GM04504 (cell line): ENCODE results near the gene OR10H4.
"Not testable (repeated sequence)": the region's sequence is repeated elsewhere in the genome, so short reads cannot be mapped to it uniquely, and the experiment has no call there.

Source experiments
- DNase-seq: peaks from one replicate; pipeline ENCODE4 v3.0.0-alpha.2; 2012; ENCODE audit warnings: low read depth

Gene OR10H4

DNA sequence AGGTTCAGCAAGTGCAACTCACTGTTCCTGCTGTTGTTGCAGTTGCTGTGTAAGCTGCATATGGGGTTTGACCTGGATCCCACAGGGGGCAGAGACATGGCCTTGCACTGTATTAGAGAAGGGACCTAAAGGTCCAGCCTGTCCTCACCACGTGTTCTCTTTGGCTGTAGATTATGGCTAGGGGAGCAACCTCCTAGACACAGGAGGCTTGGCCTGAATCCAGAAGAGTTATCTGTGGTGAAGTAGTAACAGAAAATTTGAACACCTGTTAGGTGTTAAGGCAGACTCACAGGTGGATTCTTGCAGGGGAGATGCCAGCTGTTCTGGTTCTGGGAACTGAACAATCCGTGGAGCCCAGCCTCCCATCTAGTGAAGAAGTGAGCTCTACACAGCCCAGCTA is 11.0 kb upstream of the OR10H4 start:
- no peak for DNase-seq

DNA sequence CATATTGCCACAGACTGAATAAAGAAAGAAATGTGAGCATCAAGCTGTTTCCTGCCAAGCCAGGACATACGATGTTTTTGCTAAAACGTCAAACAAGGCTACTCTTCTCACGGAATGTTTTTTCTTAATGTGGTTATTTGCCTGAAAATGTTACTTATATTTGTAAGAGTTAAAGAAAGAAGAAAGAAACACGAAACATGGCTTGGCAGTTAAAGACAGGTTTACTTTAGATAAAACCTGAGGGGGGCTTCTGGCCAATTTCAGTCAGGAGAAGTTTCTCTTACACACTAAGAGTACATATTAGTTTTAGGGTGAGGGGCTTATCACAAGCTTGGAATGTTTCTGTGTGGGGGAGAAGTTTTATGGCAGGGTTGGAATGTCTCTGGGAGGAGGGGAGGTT is 4.4 kb upstream of the OR10H4 start:
- DNase-seq: no peak

DNA sequence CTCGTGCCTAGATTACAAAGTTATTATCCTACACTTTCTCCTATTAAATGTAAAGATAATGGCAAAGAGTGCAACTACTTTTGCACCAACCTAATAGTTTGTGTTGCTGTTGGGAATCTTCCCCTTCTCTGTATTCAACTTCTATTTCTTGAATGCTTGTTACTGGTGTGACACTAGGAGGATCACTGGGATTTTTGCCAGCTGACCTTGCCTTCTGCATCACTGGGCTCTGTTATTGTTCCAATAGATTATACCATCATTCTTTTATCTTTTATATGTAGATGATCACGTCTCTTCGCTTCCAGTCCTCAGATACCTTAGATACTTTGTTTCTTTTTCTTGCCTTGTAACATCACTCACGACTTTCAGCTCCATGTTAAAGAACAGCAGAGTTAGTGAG is 3.5 kb upstream of the OR10H4 start:
- no peak for DNase-seq

DNA sequence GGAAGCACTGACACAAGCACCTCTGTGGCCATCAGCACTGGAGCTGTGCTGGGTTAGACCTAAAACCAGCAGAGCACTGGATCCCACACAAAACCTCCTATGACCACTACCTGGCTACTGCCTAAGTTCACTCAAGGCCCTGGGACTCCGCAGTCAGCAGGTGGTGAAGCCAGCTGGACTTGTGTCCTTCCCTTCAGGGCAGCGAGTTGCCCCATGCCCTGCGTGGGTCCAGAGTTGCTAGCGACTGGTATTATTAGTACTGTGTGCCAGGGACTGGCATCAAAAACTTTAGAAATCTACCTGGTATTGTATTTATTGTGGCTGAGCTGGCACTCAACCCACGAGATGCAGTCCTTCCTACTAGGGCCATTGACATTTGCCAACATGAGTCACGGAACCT is 6.0 kb downstream of the OR10H4 start:
- DNase-seq: no peak

DNA sequence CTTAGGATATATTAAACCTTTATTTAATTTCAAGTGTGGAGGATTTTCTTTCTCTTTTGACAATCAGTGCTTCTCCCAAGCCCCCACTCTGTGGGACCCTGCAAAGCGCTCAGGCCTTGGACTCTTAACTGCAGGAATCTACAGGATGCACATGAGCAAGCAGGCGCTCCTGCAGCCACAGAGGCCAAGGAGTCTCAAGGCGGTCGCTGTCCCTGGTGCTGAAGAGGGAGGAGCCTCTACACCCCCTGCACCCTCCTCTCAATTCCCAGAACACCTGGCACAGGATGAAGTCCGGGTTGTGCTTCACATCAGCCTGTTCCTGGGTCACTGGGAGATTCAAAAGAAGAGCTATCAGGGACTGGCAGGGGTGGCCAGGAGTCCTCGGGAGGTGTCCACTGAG is 13.5 kb downstream of the OR10H4 start:
- DNase-seq: no peak

DNA sequence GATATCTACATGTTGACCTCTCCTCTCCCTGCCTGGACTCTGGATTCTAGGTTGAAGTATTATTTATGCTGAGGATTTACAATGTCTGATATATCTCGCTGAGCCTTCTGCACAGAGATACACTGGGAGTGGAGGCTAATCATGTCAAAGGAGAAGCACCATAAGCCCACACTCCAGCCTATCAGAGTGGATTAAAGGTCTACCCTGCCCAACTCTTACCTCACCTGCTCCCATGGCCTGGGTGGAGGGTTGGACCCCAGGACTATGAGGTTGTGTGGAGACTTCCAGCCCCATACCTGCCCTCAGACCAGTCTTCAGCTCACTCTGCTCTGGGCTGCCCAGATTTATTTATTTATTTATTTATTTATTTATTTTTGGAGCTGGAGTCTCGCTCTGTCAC is 15.4 kb downstream of the OR10H4 start:
- DNase-seq: no peak

DNA sequence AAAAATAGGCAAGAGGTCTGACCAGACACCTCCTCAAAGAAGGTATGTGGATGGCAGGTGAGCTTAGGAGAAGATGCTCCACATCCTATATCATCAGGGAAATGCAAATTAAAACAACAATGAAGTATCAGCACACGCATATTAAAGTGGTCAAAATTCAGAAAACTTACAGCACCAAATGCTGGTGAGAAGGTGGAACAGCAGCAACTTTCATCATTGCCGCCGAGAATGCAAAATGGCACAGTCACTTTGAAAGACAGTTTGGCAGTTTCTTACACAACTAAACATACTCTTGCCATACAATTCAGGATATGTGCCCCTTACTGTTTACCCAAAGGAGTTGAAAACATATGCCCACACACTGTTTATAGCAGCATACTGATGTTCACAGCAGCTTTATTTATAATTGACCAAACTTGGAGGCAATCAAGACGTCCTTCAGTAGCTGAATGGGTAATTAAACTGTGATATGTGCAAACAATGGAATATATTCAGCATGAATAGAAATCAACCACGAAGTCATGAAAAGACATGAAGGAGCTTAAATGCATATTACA is 22.5 kb downstream of the OR10H4 start:
- no peak for DNase-seq

DNA sequence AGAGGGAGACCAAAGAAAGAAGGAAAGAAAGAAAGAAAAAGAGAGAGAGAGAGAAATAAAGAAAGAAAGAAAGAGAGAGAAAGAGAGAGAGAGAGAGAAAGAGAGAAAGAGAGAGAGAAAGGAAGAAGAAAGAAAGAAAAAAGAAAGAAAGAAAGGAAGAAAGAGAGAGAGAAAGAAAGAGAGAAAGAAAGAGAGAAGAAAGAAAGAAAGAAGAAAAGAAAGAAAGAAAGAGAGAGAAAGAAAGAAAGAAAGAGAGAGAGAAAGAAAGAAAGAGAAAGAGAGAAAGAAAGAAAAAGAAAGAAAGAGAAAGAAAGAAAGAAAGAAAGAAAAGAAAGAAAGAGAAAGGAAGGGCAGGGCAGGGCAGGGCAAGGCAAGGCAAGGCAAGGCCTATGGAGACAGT is 23.2 kb downstream of the OR10H4 start:
- not testable (repeated sequence) for DNase-seq

DNA sequence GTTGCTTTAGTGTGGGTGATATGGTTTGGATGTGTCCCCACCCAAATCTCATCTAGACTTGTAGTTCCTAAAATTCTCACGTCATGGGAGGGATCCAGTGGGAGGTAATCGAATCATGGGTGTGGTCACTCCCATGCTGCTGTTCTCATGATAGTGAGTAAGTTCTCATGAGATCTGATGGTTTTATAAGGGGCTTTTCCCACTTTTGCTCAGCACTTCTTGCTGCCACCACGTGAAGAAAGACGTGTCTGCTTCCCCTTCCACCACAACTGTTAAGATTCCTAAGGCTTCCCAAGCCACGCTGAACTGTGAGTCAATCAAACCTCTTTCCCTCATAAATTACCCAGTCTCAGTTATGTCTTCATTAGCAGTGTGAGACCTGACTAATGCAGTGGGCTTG is 26.0 kb downstream of the OR10H4 start:
- no peak for DNase-seq

DNA sequence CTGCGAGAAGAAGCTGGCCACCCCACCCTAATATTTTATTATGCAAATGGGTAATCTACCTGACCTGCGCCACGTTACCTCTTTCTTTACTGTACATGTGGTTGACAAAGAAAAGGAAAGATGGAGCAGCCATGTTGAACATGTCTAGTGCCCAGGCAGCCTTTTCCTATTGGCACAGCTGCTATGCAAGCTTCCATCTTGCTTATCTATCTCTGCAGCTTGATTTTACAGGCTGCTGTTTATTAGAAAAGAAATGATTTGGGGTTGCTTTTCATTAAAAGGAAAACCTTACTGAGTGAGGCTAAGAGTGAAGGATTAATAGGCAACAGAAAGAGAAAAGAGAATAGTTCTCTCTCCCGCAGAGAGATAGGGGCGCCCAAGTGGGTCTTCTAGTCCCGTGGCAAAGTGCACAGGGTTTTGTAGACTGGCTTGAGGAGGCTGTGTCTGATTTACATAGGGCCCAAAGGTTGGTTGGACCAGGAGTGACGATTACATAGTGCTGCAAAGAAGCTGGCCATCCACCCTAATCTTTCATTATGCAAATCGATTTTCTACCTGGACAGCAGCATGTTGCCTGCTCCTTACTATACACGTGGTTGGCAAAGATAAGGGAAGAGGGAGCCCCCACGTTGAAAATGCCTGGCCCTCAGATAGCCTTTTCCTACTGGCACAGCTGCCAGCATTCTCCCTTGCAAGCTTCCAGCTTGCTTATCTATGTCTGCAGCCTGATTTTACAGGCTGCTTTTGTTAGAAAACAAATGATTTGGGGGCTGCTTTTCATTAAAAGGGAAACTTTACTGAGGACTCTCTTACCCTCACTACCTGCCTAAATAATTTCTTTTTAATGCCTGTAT is 28.3 kb downstream of the OR10H4 start:
- DNase-seq: no peak

DNA sequence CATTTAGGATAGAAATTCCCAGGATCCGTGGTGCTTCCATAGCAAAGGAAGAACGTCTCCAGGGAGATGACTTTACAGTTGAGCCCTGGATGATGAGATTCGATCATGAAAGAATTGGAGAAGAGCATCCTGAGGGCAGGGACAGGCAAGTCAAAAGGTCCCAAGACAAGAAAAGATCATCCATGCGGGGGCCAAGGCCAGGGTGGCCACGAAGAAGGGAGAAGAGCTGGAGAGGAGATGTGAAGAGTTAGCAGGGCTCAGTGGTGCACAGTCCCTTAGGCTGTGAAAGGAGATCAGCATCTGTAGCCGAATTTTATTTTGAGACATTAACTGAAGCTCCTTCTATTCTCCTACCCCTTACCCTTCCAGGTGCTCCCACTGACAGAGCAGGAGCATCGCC is 28.9 kb downstream of the OR10H4 start:
- no peak for DNase-seq

DNA sequence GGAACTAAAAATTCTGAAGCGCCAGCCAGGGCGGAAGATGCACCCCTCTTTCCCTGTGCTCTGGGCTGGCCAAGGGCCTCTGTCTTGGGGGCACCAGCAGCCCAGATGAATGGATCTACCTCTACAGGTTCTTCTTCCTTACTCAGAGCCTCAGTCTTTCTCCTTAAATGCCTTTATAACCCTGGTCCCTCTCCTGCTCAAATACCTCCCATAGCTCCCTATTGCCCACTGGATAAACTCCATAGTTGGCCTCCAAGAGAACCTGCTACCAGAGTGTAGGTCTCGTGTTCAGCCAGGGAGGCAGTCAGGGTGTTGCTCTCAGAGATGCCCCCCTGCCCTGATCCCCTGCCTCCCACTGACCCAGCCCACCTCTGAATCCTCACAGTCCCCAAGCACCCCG is 30.5 kb downstream of the OR10H4 start:
- no peak for DNase-seq

DNA sequence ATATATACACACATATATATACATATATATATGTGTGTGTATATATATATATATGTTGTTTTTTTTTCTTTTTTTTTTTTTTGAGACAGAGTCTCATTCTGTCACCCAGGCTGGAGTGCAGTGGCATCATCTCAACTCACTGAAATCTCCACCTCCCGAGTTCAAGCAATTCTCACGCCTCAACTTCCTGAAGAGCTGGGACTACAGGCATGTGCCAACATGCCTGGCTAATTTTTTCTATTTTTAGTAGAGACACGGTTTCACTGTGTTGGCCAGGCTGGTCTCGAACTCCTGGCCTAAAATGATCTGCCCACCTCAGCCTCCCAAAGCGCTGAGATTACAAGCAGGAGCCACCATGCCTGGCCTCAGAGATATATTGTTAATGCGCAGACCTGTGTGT is 37.0 kb downstream of the OR10H4 start:
- DNase-seq: not testable (repeated sequence)

DNA sequence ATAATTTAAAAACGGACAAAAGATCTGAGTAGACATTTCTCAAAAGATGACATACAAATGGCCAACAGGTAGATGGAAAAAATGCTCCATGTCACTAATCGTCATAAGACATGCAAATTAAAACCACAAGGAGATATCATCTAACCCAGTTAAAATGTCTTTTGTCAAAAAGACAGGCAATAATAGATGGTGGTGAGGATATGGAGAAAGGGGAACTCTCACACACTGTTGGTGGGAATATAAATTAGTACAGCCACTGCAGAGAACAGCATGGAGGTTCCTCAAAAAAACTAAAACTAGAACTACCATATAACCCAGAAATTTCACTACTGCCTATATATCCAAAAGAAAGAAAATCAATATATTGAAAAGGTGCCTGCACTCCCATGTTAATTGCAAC is 37.9 kb downstream of the OR10H4 start:
- DNase-seq: no peak

DNA sequence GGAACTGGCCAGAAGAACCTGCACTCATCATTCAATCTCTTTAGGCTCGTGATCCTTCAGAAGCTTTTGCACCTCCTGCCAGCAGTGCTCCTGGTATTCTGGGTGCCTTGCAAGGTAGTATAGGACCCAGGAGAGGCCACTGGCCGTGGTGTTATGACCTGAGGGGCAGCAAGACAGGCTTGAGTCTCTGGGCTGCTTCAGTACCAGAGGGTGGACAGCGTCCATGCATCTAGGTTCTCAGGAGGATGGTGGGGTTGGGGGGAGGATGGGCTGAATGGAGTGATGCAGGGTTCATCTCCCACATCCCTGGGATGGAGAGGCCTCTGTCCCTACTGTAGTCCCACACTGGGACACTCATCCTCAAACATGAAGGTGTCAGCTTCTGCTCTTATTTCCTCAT is 41.1 kb downstream of the OR10H4 start:
- no peak for DNase-seq

DNA sequence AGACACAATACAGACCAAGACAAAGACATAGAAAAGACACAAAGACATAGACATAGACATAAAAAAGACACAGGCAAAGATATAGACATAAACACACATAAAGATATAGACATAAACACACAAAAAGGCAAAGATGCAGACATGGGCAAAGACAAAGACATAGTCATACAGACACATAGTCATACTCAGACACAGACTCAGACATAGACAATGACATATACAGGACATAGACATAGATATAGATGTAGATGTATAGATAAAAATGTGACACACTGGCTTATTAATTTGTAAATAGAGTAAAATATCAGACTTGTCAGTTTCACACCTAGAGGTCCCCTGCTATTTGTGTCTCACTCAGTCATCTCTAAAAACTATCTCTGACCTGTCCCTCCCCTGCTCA is 42.8 kb downstream of the OR10H4 start:
- no peak for DNase-seq

DNA sequence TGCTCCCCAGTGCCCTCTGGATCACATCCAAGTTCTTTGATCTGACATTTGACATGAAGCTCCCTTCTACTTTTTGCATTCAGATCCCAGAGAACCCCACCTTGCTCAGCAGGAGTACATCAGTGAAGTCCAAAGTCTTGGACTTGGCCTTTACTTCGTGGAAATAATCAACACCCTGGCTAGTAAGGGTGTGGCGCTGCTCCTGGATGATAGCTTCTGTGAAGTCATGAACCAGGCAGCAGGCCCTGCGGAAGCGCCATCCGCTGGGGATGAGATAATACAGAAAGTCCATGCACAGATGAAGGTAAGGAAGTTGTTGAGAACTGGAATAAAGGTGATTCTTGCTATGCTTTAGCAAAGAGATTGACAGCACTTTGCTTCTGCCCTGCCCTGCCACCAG is 43.2 kb downstream of the OR10H4 start:
- DNase-seq: no peak

DNA sequence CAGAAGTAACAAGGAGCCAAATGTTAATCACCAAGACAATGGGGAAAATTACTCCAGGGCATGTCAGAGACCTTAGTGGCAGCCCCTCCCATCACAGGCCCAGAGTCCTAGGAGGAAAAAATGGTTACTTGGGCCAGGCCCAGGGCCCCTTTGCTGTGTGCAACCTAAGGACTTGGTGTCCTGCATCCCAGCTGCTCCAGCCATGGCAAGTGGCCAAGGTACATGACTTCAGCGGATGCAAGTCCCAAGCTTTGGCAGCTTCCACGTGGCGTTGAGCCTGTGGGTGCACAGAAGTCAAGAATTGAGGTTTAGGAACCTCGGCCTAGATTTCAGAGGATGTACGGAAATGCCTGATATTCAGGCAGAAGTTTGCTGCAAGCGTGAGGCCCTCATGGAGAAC is 46.7 kb downstream of the OR10H4 start:
- DNase-seq: no peak

DNA sequence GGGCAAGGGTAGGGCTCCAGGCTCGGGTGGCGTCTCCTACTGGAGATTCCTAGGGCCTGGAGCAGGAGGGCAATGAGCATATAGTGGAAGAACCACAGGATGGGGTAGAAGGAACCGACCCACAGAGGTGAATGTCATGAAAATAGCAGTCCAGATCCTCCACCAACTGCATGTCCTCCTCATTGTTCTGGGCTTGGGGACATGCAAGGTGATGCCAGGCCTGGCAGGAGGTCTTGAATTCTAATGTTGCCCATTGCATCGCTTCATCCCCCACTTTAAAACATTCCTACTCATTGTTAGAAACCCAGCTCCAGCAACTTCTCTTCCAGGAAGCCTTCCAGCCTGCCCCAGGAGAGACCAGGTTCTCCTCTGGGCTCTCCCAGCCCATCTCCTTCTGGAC is 49.4 kb downstream of the OR10H4 start:
- DNase-seq: no peak
